IMR-90 (cell line): Measurements from ENCODE around the gene MYO1D. TPM values are rescaled to one million over a fixed set of nuclear protein-coding genes. Genes with fewer than 3 reads are reported as not detected.

Source experiments
- ATAC-seq: fragments of 200-7000 bp; cut with Tn5 transposase; 2 replicates; pipeline ENCODE4 v1.9.1; 2020; ENCODE audit warnings: low read depth, mild to moderate bottlenecking, moderate library complexity
- BruUV-seq: library from RNA; stranded (reverse); fragments of 400-500 nt; replicated peaks from 2 replicates; lab custom pipeline; 2021; lab: Mats Ljungman, UMichigan
- CTCF ChIA-PET: fragments of 300-600 bp; formaldehyde crosslinking; extraction: SDS; loops from one replicate; lab custom pipeline; 2021; ENCODE audit warnings: antibody characterized with exemption; lab: Yijun Ruan, JAX
- POLR2A ChIA-PET: fragments of 300-600 bp; sonication (Branson Sonifier 250); formaldehyde crosslinking; loops from one replicate; lab custom pipeline; 2022; ENCODE audit warnings: antibody characterized with exemption; ENCODE audit not compliant: unreplicated experiment; lab: Charles Lee
- DNase-seq: peaks from one replicate; pipeline ENCODE4 v3.0.0; 2013
- H2AFZ ChIP-seq: replicated peaks from 2 replicates; pipeline ENCODE3; 2013; ENCODE audit warnings: low read length, mild to moderate bottlenecking; ENCODE audit not compliant: poor library complexity
- H2AK5ac ChIP-seq: 2 replicates; pipeline ENCODE4 v1.6.1; 2013; ENCODE audit warnings: low read depth, low read length, inconsistent platforms
- H2AK9ac ChIP-seq: replicated peaks from 2 replicates; pipeline ENCODE3; 2013; ENCODE audit warnings: mild to moderate bottlenecking, low read depth, low read length, moderate library complexity; ENCODE audit not compliant: poor library complexity
- H2BK120ac ChIP-seq: 2 replicates; pipeline ENCODE4 v1.6.1; 2013; ENCODE audit warnings: low read depth, low read length, inconsistent platforms
- H2BK15ac ChIP-seq: 3 replicates; pipeline ENCODE4 v1.6.1; 2013; ENCODE audit warnings: low read depth, low read length, inconsistent platforms
- H2BK20ac ChIP-seq: 2 replicates; pipeline ENCODE4 v1.6.1; 2013; ENCODE audit warnings: low read depth, mild to moderate bottlenecking, inconsistent platforms, low read length, moderate library complexity
- H2BK5ac ChIP-seq: 2 replicates; pipeline ENCODE4 v1.6.1; 2013; ENCODE audit warnings: mild to moderate bottlenecking, low read depth, low read length, inconsistent platforms; ENCODE audit not compliant: poor library complexity, severe bottlenecking
- H3K14ac ChIP-seq: replicated peaks from 2 replicates; pipeline ENCODE4 v1.6.1; 2013; ENCODE audit warnings: low read depth, low read length, inconsistent platforms
- H3K18ac ChIP-seq: 2 replicates; pipeline ENCODE4 v1.6.1; 2013; ENCODE audit warnings: low read depth, low read length, control low read depth
- H3K23ac ChIP-seq: 2 replicates; pipeline ENCODE4 v1.6.1; 2013; ENCODE audit warnings: low read depth, low read length, inconsistent platforms
- H3K27ac ChIP-seq: 2 replicates; pipeline ENCODE4 v1.5.1; 2013; ENCODE audit warnings: mild to moderate bottlenecking, control low read depth, low read length; ENCODE audit not compliant: insufficient read depth
- H3K27me3 ChIP-seq: 2 replicates; pipeline ENCODE4 v1.6.1; 2013; ENCODE audit warnings: low read length; ENCODE audit not compliant: control insufficient read depth, insufficient read depth
- H3K36me3 ChIP-seq: 2 replicates; pipeline ENCODE4 v1.6.1; 2013; ENCODE audit warnings: low read length, mixed read lengths; ENCODE audit not compliant: control insufficient read depth, insufficient read depth
- H3K4ac ChIP-seq: 2 replicates; pipeline ENCODE4 v1.6.1; 2013; ENCODE audit warnings: low read depth, low read length, inconsistent platforms
- H3K4me1 ChIP-seq: 2 replicates; pipeline ENCODE4 v1.6.1; 2013; ENCODE audit warnings: low read length, mixed read lengths; ENCODE audit not compliant: control insufficient read depth, insufficient read depth
- H3K4me2 ChIP-seq: 2 replicates; pipeline ENCODE4 v1.6.1; 2013; ENCODE audit warnings: low read depth, mild to moderate bottlenecking, control low read depth, low read length, moderate library complexity
- H3K4me3 ChIP-seq: 2 replicates; pipeline ENCODE4 v1.5.1; 2013; ENCODE audit warnings: low read depth, mild to moderate bottlenecking, control low read depth, low read length, moderate library complexity; ENCODE audit not compliant: insufficient read depth
- H3K56ac ChIP-seq: 2 replicates; pipeline ENCODE4 v1.6.1; 2013; ENCODE audit warnings: low read length, inconsistent platforms; ENCODE audit not compliant: insufficient read depth; ENCODE audit errors: extremely low read depth
- H3K79me1 ChIP-seq, 2 experiments: 2 replicates each; pipeline ENCODE4 v1.6.1; 2013; ENCODE audit warnings: low read length in 2 of 2, inconsistent platforms in 1 of 2, low read depth in 1 of 2
- H3K9ac ChIP-seq: 2 replicates; pipeline ENCODE4 v1.6.1; 2013; ENCODE audit warnings: low read depth, low read length, control low read depth
- H3K9me1 ChIP-seq: 2 replicates; pipeline ENCODE4 v1.6.1; 2013; ENCODE audit warnings: low read length, inconsistent platforms; ENCODE audit not compliant: insufficient read depth
- H3K9me3 ChIP-seq: 2 replicates; pipeline ENCODE4 v1.6.1; 2013; ENCODE audit warnings: low read length; ENCODE audit not compliant: control insufficient read depth, insufficient read depth
- H4K20me1 ChIP-seq: 2 replicates; pipeline ENCODE4 v1.6.1; 2013; ENCODE audit warnings: low read length, inconsistent platforms; ENCODE audit not compliant: insufficient read depth
- H4K5ac ChIP-seq: 2 replicates; pipeline ENCODE4 v1.6.1; 2013; ENCODE audit warnings: mild to moderate bottlenecking, low read depth, low read length, control low read depth
- H4K8ac ChIP-seq, 2 experiments: 2 replicates each; pipeline ENCODE4 v1.6.1; 2013; ENCODE audit warnings: low read depth in 2 of 2, low read length in 2 of 2, control low read depth in 1 of 2, inconsistent platforms in 1 of 2
- H4K91ac ChIP-seq: 2 replicates; pipeline ENCODE4 v1.6.1; 2013; ENCODE audit warnings: low read depth, low read length, inconsistent platforms; ENCODE audit not compliant: insufficient read depth
- BHLHE40 ChIP-seq: fragments of 150-350 bp; IDR thresholded peaks from 2 replicates; pipeline ENCODE4 v1.6.1; 2016; ENCODE audit warnings: mild to moderate bottlenecking, low read depth, low read length
- CEBPB ChIP-seq: IDR thresholded peaks from 2 replicates; pipeline ENCODE4 v1.6.1; 2012; ENCODE audit warnings: low read depth, low read length, improper control_type of control experiment
- CHD1 ChIP-seq: IDR thresholded peaks from 2 replicates; pipeline ENCODE4 v1.6.1; 2012; ENCODE audit warnings: low read depth, low read length, improper control_type of control experiment
- FOS ChIP-seq: fragments of 150-350 bp; IDR thresholded peaks from 2 replicates; pipeline ENCODE4 v1.6.1; 2016; ENCODE audit warnings: low read depth, low read length
- MAFK ChIP-seq: IDR thresholded peaks from 2 replicates; pipeline ENCODE4 v1.6.1; 2012; ENCODE audit warnings: low read depth, low read length, improper control_type of control experiment
- MAZ ChIP-seq: IDR thresholded peaks from 2 replicates; pipeline ENCODE4 v1.6.1; 2012; ENCODE audit warnings: low read depth, mild to moderate bottlenecking, low read length, improper control_type of control experiment, moderate library complexity, borderline replicate concordance
- MXI1 ChIP-seq: IDR thresholded peaks from 2 replicates; pipeline ENCODE4 v1.6.1; 2012; ENCODE audit warnings: low read depth, mild to moderate bottlenecking, low read length, moderate library complexity, borderline replicate concordance
- NFE2L2 ChIP-seq: fragments of 150-350 bp; IDR thresholded peaks from 2 replicates; pipeline ENCODE4 v1.6.1; 2016; ENCODE audit warnings: low read depth, mild to moderate bottlenecking, low read length
- POLR2A ChIP-seq: IDR thresholded peaks from 2 replicates; pipeline ENCODE4 v1.6.1; 2012; ENCODE audit warnings: mild to moderate bottlenecking, low read depth, low read length
- RAD21 ChIP-seq: IDR thresholded peaks from 2 replicates; pipeline ENCODE4 v1.6.1; 2012; ENCODE audit warnings: low read length, improper control_type of control experiment
- RCOR1 ChIP-seq: IDR thresholded peaks from 2 replicates; pipeline ENCODE4 v1.6.1; 2012; ENCODE audit warnings: mild to moderate bottlenecking, low read length, improper control_type of control experiment; ENCODE audit not compliant: insufficient replicate concordance
- RFX5 ChIP-seq: IDR thresholded peaks from 2 replicates; pipeline ENCODE4 v1.8.0; 2012; ENCODE audit warnings: low read depth, mild to moderate bottlenecking, low read length, moderate library complexity
- SMC3 ChIP-seq: fragments of 150-350 bp; IDR thresholded peaks from 2 replicates; pipeline ENCODE4 v1.6.1; 2016; ENCODE audit warnings: low read depth, mild to moderate bottlenecking, antibody characterized with exemption, low read length, moderate library complexity
- USF2 ChIP-seq: fragments of 150-350 bp; IDR thresholded peaks from 2 replicates; pipeline ENCODE4 v1.6.1; 2017; ENCODE audit warnings: mild to moderate bottlenecking, antibody characterized with exemption, low read length, low read depth
- WGBS, 2 experiments: methylation state at CpG; one replicate each; pipeline versions ENCODE4 v1.1.5 to v1.1.7; 2013; ENCODE audit warnings: missing lambda C conversion rate in 2 of 2; ENCODE audit not compliant: insufficient read length in 1 of 2; ENCODE audit errors: extremely low coverage in 2 of 2; 5-methylcytosine and 5-hydroxymethylcytosine counted together
- dilution Hi-C: fragments of 300-500 bp; cut with HindIII; formaldehyde crosslinking; loops from one replicate; pipeline ENCODE4 v1.14.3; 2018; ENCODE audit warnings: low sequenced_read_pairs; ENCODE audit not compliant: unreplicated experiment
- in situ Hi-C: fragments of 300-500 bp; cut with MboI; formaldehyde crosslinking; loops from 3 replicates; pipeline ENCODE4 v1.14.3; 2019; ENCODE audit warnings: low sequenced_read_pairs, inconsistent platforms, mixed read lengths
- intact Hi-C: fragments of 100-400 bp; cut with micrococcal nuclease; formaldehyde crosslinking; loops from 2 replicates; pipeline ENCODE4 v1.10.0; 2022
- polyA plus RNA-seq, 3 experiments: library from polyadenylated mRNA; depleted of rRNA; stranded (reverse); fragments of >200 nt; gene quantifications; 2 replicates each; pipeline ENCODE4 v1.2.3, GENCODE V29; 2012; ENCODE audit warnings: low replicate concordance in 1 of 3
- total RNA-seq: library from RNA; depleted of rRNA; stranded (reverse); fragments of >200 nt; gene quantifications from 2 replicates; pipeline ENCODE4 v1.2.3, GENCODE V29; 2012
- TF ChIP-seq, protein P1 (sequence below): fragments of 150-350 bp; IDR thresholded peaks from 2 replicates; pipeline ENCODE4 v1.6.1; 2016; ENCODE audit warnings: low read depth, mild to moderate bottlenecking, low read length, moderate library complexity, borderline replicate concordance

MYO1D gene
- total and polyA plus RNA-seq, 2 of the 4 experiments (the other 2 are of a cell fraction): 0.63 to 0.90 TPM

GRCh38 chr17:32909787-32910369, 33.0 kb upstream of the MYO1D start:
- no TSS peak for BruUV-seq
- Histone ChIP-seq H3K4me2 (no peak overlapping the region), H3K9me3 (no peaks in the 10 kb centered on the region), H4K8ac (peak overlapping the region in 1 of 2 experiments; percentile 88; a peak in 2 of 4 replicates), H4K91ac (0 out of 2 replicates have a peak overlapping the region, but pooled peaks have one; percentile 39), H3K4ac (no peak overlapping the region), H4K20me1 (no peaks in the 10 kb centered on the region), H2BK20ac (no peak overlapping the region), H2BK120ac (0 out of 2 replicates have a peak overlapping the region, but pooled peaks have one; percentile 63), H3K9me1 (no peaks in the 10 kb centered on the region; the same call in 1 of the 2 replicates), H3K27me3 (peaks cover 3% of the 10 kb centered on the region; the same call in 1 of the 2 replicates), H4K5ac (peak overlapping the region; percentile 53; the same call in 1 of the 2 replicates), H3K4me3 (no peak overlapping the region), H2BK5ac (no peak overlapping the region), H3K18ac (no peak overlapping the region), H2AK5ac (no peak overlapping the region), H3K56ac (no peak overlapping the region), H3K4me1 (peaks cover 2% of the 10 kb centered on the region; the same call in 1 of the 2 replicates), H2BK15ac (no peak overlapping the region), H3K23ac (no peak overlapping the region), H2AK9ac (no peak overlapping the region), H3K14ac (no peak overlapping the region), H3K9ac (no peak overlapping the region), H3K79me1 (no peaks in the 10 kb centered on the region), H2AFZ (peak overlapping the region; percentile 90), H3K27ac (no peak overlapping the region), H3K36me3 (no peaks in the 10 kb centered on the region)
- dilution Hi-C loops: no loop called here
- ATAC-seq (peak; percentile 84), DNase-seq (peak; percentile 84)
- WGBS, 2 experiments: no CpG with 5 or more reads among the region's 4 CpGs
- POLR2A ChIA-PET: interaction anchor here (0.6 kb wide), 1 partner anchor 8 kb away, joined by 3 read pairs; no protein-coding TSS in a partner anchor
- intact Hi-C loops: loop anchor here (1.0 to 2.0 kb wide), 2 partner anchors 33 to 127 kb away; partner anchors contain the start of gene MYO1D
- CTCF ChIA-PET: interaction anchor here (0.6 to 1.0 kb wide), 5 partner anchors 32 to 126 kb away, joined by 3 to 6 read pairs (median 5); no protein-coding TSS in a partner anchor
- in situ Hi-C loops: loop anchor here (25.0 kb wide), 1 partner anchor 123 kb away; no protein-coding TSS in a partner anchor
- no peak for TF ChIP-seq RFX5
- TF ChIP-seq, protein P1, sequence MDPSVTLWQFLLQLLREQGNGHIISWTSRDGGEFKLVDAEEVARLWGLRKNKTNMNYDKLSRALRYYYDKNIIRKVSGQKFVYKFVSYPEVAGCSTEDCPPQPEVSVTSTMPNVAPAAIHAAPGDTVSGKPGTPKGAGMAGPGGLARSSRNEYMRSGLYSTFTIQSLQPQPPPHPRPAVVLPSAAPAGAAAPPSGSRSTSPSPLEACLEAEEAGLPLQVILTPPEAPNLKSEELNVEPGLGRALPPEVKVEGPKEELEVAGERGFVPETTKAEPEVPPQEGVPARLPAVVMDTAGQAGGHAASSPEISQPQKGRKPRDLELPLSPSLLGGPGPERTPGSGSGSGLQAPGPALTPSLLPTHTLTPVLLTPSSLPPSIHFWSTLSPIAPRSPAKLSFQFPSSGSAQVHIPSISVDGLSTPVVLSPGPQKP: no peak
- no peak for TF ChIP-seq MAZ
- no peak for TF ChIP-seq POLR2A
- no peak for TF ChIP-seq NFE2L2
- TF ChIP-seq RAD21: peak; percentile 69
- peak; percentile 62; the same call in 1 of the 2 replicates for TF ChIP-seq SMC3
- no peak for TF ChIP-seq BHLHE40
- no peak for TF ChIP-seq FOS
- TF ChIP-seq RCOR1: no peak
- TF ChIP-seq CHD1: no peak
- TF ChIP-seq MAFK: peak; percentile 42
- TF ChIP-seq USF2: no peak
- no peak for TF ChIP-seq MXI1
- TF ChIP-seq CEBPB: no peak
